SK-N-SH (cell line): ENCODE data around the gene DCAKD. TPM values are rescaled to one million over a fixed set of nuclear protein-coding genes. Genes with fewer than 3 reads are reported as not detected.

Experiments
- CTCF ChIA-PET: fragments of 300-600, 350-600 bp; formaldehyde crosslinking; extraction: SDS; loops from one replicate; lab custom pipeline; 2021; lab: Yijun Ruan, JAX
- POLR2A ChIA-PET: fragments of 350-600 bp; sonication (Branson Sonifier 250); formaldehyde crosslinking; extraction: SDS; loops from one replicate; lab custom pipeline; 2020; ENCODE audit warnings: antibody characterized with exemption, inconsistent platforms; lab: Yijun Ruan, JAX
- DNase-seq: peaks from one replicate; pipeline ENCODE4 v3.0.0; 2012
- H2AFZ ChIP-seq: fragments of 200-600 bp; sonication (generic); 2 replicates; pipeline ENCODE4 v1.8.1; 2016; ENCODE audit warnings: antibody characterized with exemption, mild to moderate bottlenecking, low read depth
- H3F3A ChIP-seq: fragments of 200-600 bp; sonication (generic); replicated peaks from 2 replicates; pipeline ENCODE3; 2016; ENCODE audit warnings: antibody characterized with exemption, mild to moderate bottlenecking; ENCODE audit not compliant: insufficient read depth
- H3K27ac ChIP-seq, 2 experiments: fragments of 200-500 bp in 1 of 2; fragments of 200-600 bp in 1 of 2; sonication (Bioruptor generic) in 1 of 2; sonication (generic), shearing (Covaris generic) in 1 of 2; 2 replicates each; pipeline versions ENCODE4 v1.5.1 to v1.6.1; 2014 to 2016; ENCODE audit warnings: low read depth in 2 of 2, inconsistent platforms in 1 of 2, low read length in 1 of 2, mild to moderate bottlenecking in 1 of 2, mixed read lengths in 1 of 2
- H3K27me3 ChIP-seq: fragments of 200-600 bp; sonication (generic), shearing (Covaris generic); 2 replicates; pipeline ENCODE4 v1.6.1; 2016; ENCODE audit warnings: mixed run types; ENCODE audit not compliant: insufficient read depth
- H3K36me3 ChIP-seq, 2 experiments: fragments of 200-500 bp in 1 of 2; fragments of 200-600 bp in 1 of 2; sonication (Bioruptor generic) in 1 of 2; sonication (generic) in 1 of 2; replicated peaks in 1 of 2; 2 replicates each; pipeline versions ENCODE3 to v1.5.1; 2014 to 2016; ENCODE audit warnings: low read length in 1 of 2, mild to moderate bottlenecking in 1 of 2; ENCODE audit not compliant: insufficient read depth in 2 of 2, control insufficient read depth in 1 of 2
- H3K4me1 ChIP-seq, 2 experiments: fragments of 200-500 bp in 1 of 2; fragments of 200-600 bp in 1 of 2; sonication (Bioruptor generic) in 1 of 2; sonication (generic), shearing (Covaris generic) in 1 of 2; 2 replicates each; pipeline versions ENCODE4 v1.5.1 to v1.6.1; 2014 to 2016; ENCODE audit warnings: low read depth in 1 of 2, low read length in 1 of 2, mixed run types in 1 of 2; ENCODE audit not compliant: insufficient read depth in 2 of 2, control insufficient read depth in 1 of 2
- H3K4me2 ChIP-seq: fragments of 200-600 bp; sonication (generic), shearing (Covaris generic); 2 replicates; pipeline ENCODE4 v1.6.1; 2017; ENCODE audit warnings: mixed run types
- H3K4me3 ChIP-seq, 2 experiments: fragments of 200-500 bp in 1 of 2; fragments of 200-600 bp in 1 of 2; sonication (Bioruptor generic) in 1 of 2; sonication (generic), shearing (Covaris generic) in 1 of 2; 2 replicates each; pipeline versions ENCODE4 v1.5.1 to v1.8.1; 2014 to 2016; ENCODE audit warnings: low read depth in 2 of 2, inconsistent platforms in 1 of 2, low read length in 1 of 2, mild to moderate bottlenecking in 1 of 2, mixed read lengths in 1 of 2, moderate library complexity in 1 of 2
- H3K79me2 ChIP-seq: fragments of 200-600 bp; sonication (generic); 2 replicates; pipeline ENCODE4 v1.8.1; 2017; ENCODE audit warnings: mild to moderate bottlenecking; ENCODE audit not compliant: insufficient read depth
- H3K9ac ChIP-seq: fragments of 200-600 bp; sonication (generic); 2 replicates; pipeline ENCODE4 v1.6.1; 2017; ENCODE audit warnings: mixed run types
- H3K9me2 ChIP-seq: fragments of 200-600 bp; sonication (generic); 2 replicates; pipeline ENCODE4 v1.6.1; 2017; ENCODE audit warnings: mixed run types
- H3K9me3 ChIP-seq: fragments of 200-600 bp; sonication (generic); 2 replicates; pipeline ENCODE4 v1.6.1; 2017; ENCODE audit warnings: mixed run types, mild to moderate bottlenecking, moderate library complexity
- H4K20me1 ChIP-seq: fragments of 200-600 bp; sonication (generic); 2 replicates; pipeline ENCODE4 v1.6.1; 2017; ENCODE audit warnings: mild to moderate bottlenecking, mixed run types; ENCODE audit not compliant: insufficient read depth
- CHD2 ChIP-seq: fragments of 150-350 bp; IDR thresholded peaks from 2 replicates; pipeline ENCODE4 v1.6.1; 2018; ENCODE audit warnings: low read length; ENCODE audit not compliant: partially characterized antibody
- GABPA ChIP-seq: IDR thresholded peaks from 2 replicates; pipeline ENCODE4 v1.4.0; 2012; ENCODE audit warnings: low read depth, mild to moderate bottlenecking
- GATA2 ChIP-seq: sonication (generic); formaldehyde crosslinking; IDR thresholded peaks from 2 replicates; pipeline ENCODE4 v1.5.0; 2020; ENCODE audit warnings: mild to moderate bottlenecking, missing genetic modification reagents
- JUND ChIP-seq: IDR thresholded peaks from 2 replicates; pipeline ENCODE4 v1.4.0; 2012
- NFIC ChIP-seq: IDR thresholded peaks from 2 replicates; pipeline ENCODE4 v1.4.0; 2012; ENCODE audit warnings: borderline replicate concordance
- NRF1 ChIP-seq: IDR thresholded peaks from 2 replicates; pipeline ENCODE4 v1.6.1; 2012; ENCODE audit warnings: low read depth, mild to moderate bottlenecking, low read length
- POLR2AphosphoS5 ChIP-seq: IDR thresholded peaks from 2 replicates; pipeline ENCODE4 v1.6.1; 2012; ENCODE audit warnings: low read depth, low read length
- RAD21 ChIP-seq: IDR thresholded peaks from 2 replicates; pipeline ENCODE4 v1.6.1; 2012; ENCODE audit warnings: mild to moderate bottlenecking, low read length
- RCOR1 ChIP-seq: fragments of 150-350 bp; IDR thresholded peaks from 2 replicates; pipeline ENCODE4 v1.6.1; 2017; ENCODE audit warnings: antibody characterized with exemption, low read length
- SIN3A ChIP-seq: IDR thresholded peaks from 2 replicates; pipeline ENCODE4 v1.6.1; 2012; ENCODE audit warnings: low read depth, mild to moderate bottlenecking, low read length, moderate library complexity, borderline replicate concordance
- SMC3 ChIP-seq: IDR thresholded peaks from 2 replicates; pipeline ENCODE4 v1.6.1; 2012; ENCODE audit warnings: low read depth, low read length, improper control_type of control experiment
- TAF1 ChIP-seq: IDR thresholded peaks from 2 replicates; pipeline ENCODE4 v1.6.1; 2012; ENCODE audit warnings: low read depth, mild to moderate bottlenecking, low read length, moderate library complexity, borderline replicate concordance
- TEAD4 ChIP-seq: IDR thresholded peaks from 2 replicates; pipeline ENCODE4 v1.4.0; 2012; ENCODE audit warnings: mild to moderate bottlenecking, borderline replicate concordance; ENCODE audit not compliant: insufficient read depth
- WGBS: methylation state at CpG from one replicate; pipeline ENCODE4 v1.1.6; 2017; ENCODE audit warnings: low lambda C conversion rate; 5-methylcytosine and 5-hydroxymethylcytosine counted together
- polyA plus RNA-seq, 3 experiments: library from polyadenylated mRNA; depleted of rRNA; stranded (reverse); fragments of >200 nt; gene quantifications; 2 replicates each; pipeline ENCODE4 v1.2.3, GENCODE V29; 2012
- TF ChIP-seq, protein P1 (sequence below): fragments of 200-600 bp; sonication (generic); IDR thresholded peaks from 2 replicates; pipeline ENCODE4 v1.6.1; 2017; ENCODE audit warnings: antibody characterized with exemption, mild to moderate bottlenecking, moderate library complexity

The DCAKD gene
- polyA plus RNA-seq, 1 of the 3 experiments (the other 2 are of a cell fraction) = 48.8 TPM

DNA sequence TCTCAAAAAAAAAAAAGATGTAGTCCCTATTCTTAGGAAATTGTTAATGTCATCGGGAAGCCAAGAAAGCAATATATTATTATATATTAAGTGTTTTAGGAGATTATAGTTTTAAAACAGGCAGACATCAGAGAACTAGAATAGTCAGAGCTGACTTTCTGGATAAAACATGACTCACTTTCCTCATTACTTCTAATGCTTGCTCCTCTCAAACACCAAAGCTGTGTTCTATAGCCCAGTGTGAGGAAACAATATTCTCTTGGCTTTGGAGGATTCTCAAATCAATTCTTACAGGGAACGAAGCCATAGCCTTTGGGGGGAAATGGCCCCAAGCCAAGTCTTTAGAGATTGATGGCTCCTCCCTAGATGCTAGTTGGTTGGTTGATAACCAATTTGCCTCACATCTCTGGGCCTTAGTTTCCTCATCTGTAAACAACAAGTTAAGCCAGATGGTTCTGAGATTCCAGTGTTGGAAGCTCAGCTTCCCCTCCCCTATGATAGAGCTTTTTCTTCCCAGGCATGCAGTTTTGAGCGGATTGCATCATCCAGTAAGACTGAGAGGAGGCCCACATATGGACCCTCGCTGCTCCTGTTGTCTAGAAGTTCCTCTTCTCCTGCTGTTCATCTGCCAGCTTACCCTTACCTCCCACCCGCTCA lies 22.1 kb upstream of the DCAKD start:
- Histone ChIP-seq H3K79me2 (peaks cover 100% of the 10 kb centered on the region), H2AFZ (no peak overlapping the region), H3K9ac (no peak overlapping the region), H4K20me1 (peaks cover 33% of the 10 kb centered on the region; the same call in 1 of the 2 replicates), H3K4me3 (no peak overlapping the region), H3K4me1 (peaks cover 0 to 3% of the 10 kb centered on the region in 2 experiments; a peak in 2 of 4 replicates), H3K36me3 (peaks cover 11 to 36% of the 10 kb centered on the region in 2 experiments), H3K27ac (peak overlapping the region in 1 of 2 experiments; percentile 29; a peak in 1 of 4 replicates), H3K9me3 (no peaks in the 10 kb centered on the region), H3F3A (peaks cover 7% of the 10 kb centered on the region), H3K9me2 (no peaks in the 10 kb centered on the region), H3K27me3 (no peaks in the 10 kb centered on the region), H3K4me2 (peak overlapping the region; percentile 42; the same call in 1 of the 2 replicates)
- no peak for TF ChIP-seq TAF1
- ChIA-PET POLR2A (interaction anchor here (0.7 kb wide), 1 partner anchor 104 kb away, joined by 3 read pairs; no protein-coding TSS in a partner anchor), CTCF (interaction anchor here (1.1 to 3.2 kb wide), 2 partner anchors 26 to 62 kb away, joined by 4 to 18 read pairs; partner anchors contain the start of gene ACBD4)
- 94% methylated on average over 5 of the region's 5 CpGs for WGBS
- DNase-seq = no peak

DNA sequence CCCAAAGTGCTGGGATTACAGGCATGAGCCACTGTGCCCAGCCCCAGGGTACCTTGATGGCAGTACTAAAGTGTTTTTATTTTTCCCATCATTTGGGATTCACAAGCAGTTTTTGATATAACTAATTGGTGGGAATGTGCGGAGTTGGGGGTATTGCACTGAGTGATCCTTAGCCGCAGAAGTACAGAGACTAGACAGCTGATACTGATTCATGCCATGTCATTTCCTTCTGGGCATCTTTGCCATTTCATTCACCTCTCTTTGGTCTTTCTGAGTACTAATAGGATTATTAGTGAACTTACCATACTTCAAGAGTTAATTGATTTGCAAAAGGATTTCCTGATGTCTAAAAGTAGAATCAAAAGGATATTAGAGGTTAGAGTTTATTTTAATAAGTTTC lies 19.4 kb upstream of the DCAKD start:
- H4K20me1 ChIP-seq = peaks cover 11% of the 10 kb centered on the region; the same call in 1 of the 2 replicates
- H3K9ac ChIP-seq = no peak overlapping the region
- H3K27ac ChIP-seq = peak overlapping the region in 1 of 2 experiments; percentile 33; a peak in 1 of 4 replicates
- peaks cover 2 to 3% of the 10 kb centered on the region in 2 experiments; a peak in 2 of 4 replicates for H3K4me1 ChIP-seq
- no peaks in the 10 kb centered on the region for H3K9me3 ChIP-seq
- POLR2A ChIA-PET = no interaction called here
- H2AFZ ChIP-seq = no peak overlapping the region
- TF ChIP-seq RAD21 (no peak), CHD2 (no peak)
- TF ChIP-seq, protein P1, sequence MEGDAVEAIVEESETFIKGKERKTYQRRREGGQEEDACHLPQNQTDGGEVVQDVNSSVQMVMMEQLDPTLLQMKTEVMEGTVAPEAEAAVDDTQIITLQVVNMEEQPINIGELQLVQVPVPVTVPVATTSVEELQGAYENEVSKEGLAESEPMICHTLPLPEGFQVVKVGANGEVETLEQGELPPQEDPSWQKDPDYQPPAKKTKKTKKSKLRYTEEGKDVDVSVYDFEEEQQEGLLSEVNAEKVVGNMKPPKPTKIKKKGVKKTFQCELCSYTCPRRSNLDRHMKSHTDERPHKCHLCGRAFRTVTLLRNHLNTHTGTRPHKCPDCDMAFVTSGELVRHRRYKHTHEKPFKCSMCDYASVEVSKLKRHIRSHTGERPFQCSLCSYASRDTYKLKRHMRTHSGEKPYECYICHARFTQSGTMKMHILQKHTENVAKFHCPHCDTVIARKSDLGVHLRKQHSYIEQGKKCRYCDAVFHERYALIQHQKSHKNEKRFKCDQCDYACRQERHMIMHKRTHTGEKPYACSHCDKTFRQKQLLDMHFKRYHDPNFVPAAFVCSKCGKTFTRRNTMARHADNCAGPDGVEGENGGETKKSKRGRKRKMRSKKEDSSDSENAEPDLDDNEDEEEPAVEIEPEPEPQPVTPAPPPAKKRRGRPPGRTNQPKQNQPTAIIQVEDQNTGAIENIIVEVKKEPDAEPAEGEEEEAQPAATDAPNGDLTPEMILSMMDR = no peak
- CTCF ChIA-PET = interaction anchor here (1.2 to 1.6 kb wide), 2 partner anchors 28 to 62 kb away, joined by 4 to 5 read pairs; no protein-coding TSS in a partner anchor
- peaks cover 9 to 29% of the 10 kb centered on the region in 2 experiments for H3K36me3 ChIP-seq
- WGBS = 62% methylated on average over 2 of the region's 2 CpGs
- no peaks in the 10 kb centered on the region for H3K27me3 ChIP-seq
- no peak overlapping the region for H3K4me2 ChIP-seq
- H3K79me2 ChIP-seq = peaks cover 99% of the 10 kb centered on the region
- H3K4me3 ChIP-seq = no peak overlapping the region
- no peaks in the 10 kb centered on the region for H3K9me2 ChIP-seq
- peaks cover 7% of the 10 kb centered on the region for H3F3A ChIP-seq
- DNase-seq = no peak

DNA sequence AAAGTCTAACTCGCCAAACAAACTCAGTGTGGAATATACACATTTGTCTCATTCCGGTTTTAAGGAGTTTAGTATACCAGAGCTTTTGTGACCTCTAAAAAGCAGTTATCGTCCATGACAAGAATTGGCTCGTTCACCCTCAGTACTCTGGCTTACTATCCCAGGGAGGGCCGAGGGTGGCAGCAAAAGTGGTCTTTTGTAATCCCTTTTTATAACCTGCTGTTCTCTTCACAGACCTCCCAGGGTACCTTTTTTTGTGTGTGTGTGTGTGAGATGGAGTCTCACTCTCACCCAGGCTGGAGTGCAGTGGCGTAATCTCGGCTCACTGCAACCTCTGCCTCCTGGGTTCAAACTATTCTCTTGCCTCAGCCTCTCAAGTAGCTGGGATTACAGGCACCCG lies 18.6 kb upstream of the DCAKD start:
- no peak overlapping the region for H3K9ac ChIP-seq
- no peak overlapping the region for H3K4me3 ChIP-seq
- POLR2A ChIA-PET = no interaction called here
- H3K4me1 ChIP-seq = peaks cover 2 to 3% of the 10 kb centered on the region in 2 experiments; a peak in 1 of 4 replicates
- peaks cover 7% of the 10 kb centered on the region; the same call in 1 of the 2 replicates for H4K20me1 ChIP-seq
- no peaks in the 10 kb centered on the region for H3K9me3 ChIP-seq
- CTCF ChIA-PET = interaction anchor here (1.0 to 1.2 kb wide), 2 partner anchors 25 to 29 kb away, joined by 3 to 5 read pairs; no protein-coding TSS in a partner anchor
- H3K36me3 ChIP-seq = peaks cover 9 to 29% of the 10 kb centered on the region in 2 experiments
- H3F3A ChIP-seq = peaks cover 7% of the 10 kb centered on the region
- peaks cover 99% of the 10 kb centered on the region for H3K79me2 ChIP-seq
- H2AFZ ChIP-seq = no peak overlapping the region
- H3K27me3 ChIP-seq = no peaks in the 10 kb centered on the region
- H3K9me2 ChIP-seq = no peaks in the 10 kb centered on the region
- H3K4me2 ChIP-seq = no peak overlapping the region
- H3K27ac ChIP-seq = 0 out of 4 replicates have a peak overlapping the region, but pooled peaks of 1 of the 2 experiments have one; percentile 33
- DNase-seq = no peak
- 93% methylated on average over 8 of the region's 8 CpGs for WGBS
- TF ChIP-seq GATA2 (CRISPR knock-in tag) = no peak
- no peak for TF ChIP-seq NRF1
- TF ChIP-seq JUND = no peak
- no peak for TF ChIP-seq RCOR1
- TF ChIP-seq CHD2 = no peak
- TF ChIP-seq, protein P1 = no peak
- no peak for TF ChIP-seq GABPA
- no peak for TF ChIP-seq NFIC
- TF ChIP-seq TEAD4 = no peak
- no peak for TF ChIP-seq SIN3A
- TF ChIP-seq POLR2AphosphoS5 = no peak
- no peak for TF ChIP-seq SMC3
